Measurements from ENCODE around the gene PPARD.

GRCh38 chr6:35469751-35470662 is 127.6 kb downstream of the PPARD start:
- TF ChIP-seq, protein P1, sequence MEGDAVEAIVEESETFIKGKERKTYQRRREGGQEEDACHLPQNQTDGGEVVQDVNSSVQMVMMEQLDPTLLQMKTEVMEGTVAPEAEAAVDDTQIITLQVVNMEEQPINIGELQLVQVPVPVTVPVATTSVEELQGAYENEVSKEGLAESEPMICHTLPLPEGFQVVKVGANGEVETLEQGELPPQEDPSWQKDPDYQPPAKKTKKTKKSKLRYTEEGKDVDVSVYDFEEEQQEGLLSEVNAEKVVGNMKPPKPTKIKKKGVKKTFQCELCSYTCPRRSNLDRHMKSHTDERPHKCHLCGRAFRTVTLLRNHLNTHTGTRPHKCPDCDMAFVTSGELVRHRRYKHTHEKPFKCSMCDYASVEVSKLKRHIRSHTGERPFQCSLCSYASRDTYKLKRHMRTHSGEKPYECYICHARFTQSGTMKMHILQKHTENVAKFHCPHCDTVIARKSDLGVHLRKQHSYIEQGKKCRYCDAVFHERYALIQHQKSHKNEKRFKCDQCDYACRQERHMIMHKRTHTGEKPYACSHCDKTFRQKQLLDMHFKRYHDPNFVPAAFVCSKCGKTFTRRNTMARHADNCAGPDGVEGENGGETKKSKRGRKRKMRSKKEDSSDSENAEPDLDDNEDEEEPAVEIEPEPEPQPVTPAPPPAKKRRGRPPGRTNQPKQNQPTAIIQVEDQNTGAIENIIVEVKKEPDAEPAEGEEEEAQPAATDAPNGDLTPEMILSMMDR (conservative IDR thresholded peaks at IDR 0.05; ENCODE audit: low read length) = no peak
- no peak for TF ChIP-seq EZH2phosphoT487 (IDR thresholded peaks at IDR 0.05; ENCODE audit: borderline replicate concordance, low read depth, low read length)

Measured in OCI-LY7 (cell line).